IPS-20b (cell line): Measurements from ENCODE around the gene PPME1.

Source experiments
- H3K27ac ChIP-seq: one replicate; pipeline ENCODE4 v1.5.1; 2013; ENCODE audit warnings: low read length
- H3K27me3 ChIP-seq: 2 replicates; pipeline ENCODE4 v1.6.1; 2013; ENCODE audit warnings: mild to moderate bottlenecking, low read length, inconsistent platforms; ENCODE audit not compliant: insufficient read depth
- H3K36me3 ChIP-seq: 2 replicates; pipeline ENCODE4 v1.6.1; 2013; ENCODE audit warnings: low read depth, mild to moderate bottlenecking, inconsistent platforms, low read length, moderate library complexity; ENCODE audit not compliant: insufficient read depth
- H3K4me1 ChIP-seq: 2 replicates; pipeline ENCODE4 v1.6.1; 2013; ENCODE audit warnings: mild to moderate bottlenecking, control low read depth, inconsistent platforms, low read length, moderate library complexity; ENCODE audit not compliant: insufficient read depth
- H3K4me3 ChIP-seq: 2 replicates; pipeline ENCODE4 v1.5.1; 2013; ENCODE audit warnings: mild to moderate bottlenecking, low read length, inconsistent platforms
- H3K9ac ChIP-seq: 2 replicates; pipeline ENCODE4 v1.6.1; 2013; ENCODE audit warnings: low read depth, mild to moderate bottlenecking, inconsistent platforms, low read length, moderate library complexity
- H3K9me3 ChIP-seq: 2 replicates; pipeline ENCODE4 v1.6.1; 2013; ENCODE audit warnings: mild to moderate bottlenecking, low read depth, low read length, inconsistent platforms; ENCODE audit not compliant: insufficient read depth

Gene PPME1

GRCh38 chr11:74235121-74235520 is 64.0 kb downstream of the PPME1 start:
- Histone ChIP-seq H3K27me3 (no peaks in the 10 kb centered on the region), H3K4me3 (no peak overlapping the region), H3K36me3 (peaks cover 59% of the 10 kb centered on the region), H3K9me3 (no peaks in the 10 kb centered on the region), H3K27ac (no peak overlapping the region), H3K4me1 (no peaks in the 10 kb centered on the region), H3K9ac (no peak overlapping the region)

DNA sequence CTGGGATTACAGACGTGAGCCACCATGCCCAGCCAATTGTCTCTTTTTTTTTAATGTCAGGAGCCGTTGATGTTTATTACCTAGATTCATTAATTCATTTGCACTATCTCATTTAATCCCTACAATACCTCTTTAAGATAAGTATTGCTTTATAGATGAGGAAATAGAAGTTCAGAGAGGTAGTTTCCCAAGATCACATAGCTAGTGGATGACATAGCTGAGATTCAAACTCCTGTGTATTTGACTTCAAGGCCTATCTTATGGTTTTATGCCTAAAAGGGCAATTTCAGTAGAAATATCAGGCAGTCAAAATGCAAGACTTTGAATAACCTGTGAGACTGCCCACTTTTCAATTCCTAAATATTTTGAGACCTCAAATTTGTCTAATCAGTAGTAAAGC is 66.5 kb downstream of the PPME1 start:
- no peak overlapping the region for H3K27ac ChIP-seq

GRCh38 chr11:74238243-74238642 is 67.2 kb downstream of the PPME1 start:
- no peaks in the 10 kb centered on the region for H3K9me3 ChIP-seq
- no peak overlapping the region for H3K9ac ChIP-seq
- H3K27me3 ChIP-seq = no peaks in the 10 kb centered on the region
- H3K36me3 ChIP-seq = peaks cover 51% of the 10 kb centered on the region
- H3K4me1 ChIP-seq = no peaks in the 10 kb centered on the region
- no peak overlapping the region for H3K27ac ChIP-seq
- H3K4me3 ChIP-seq = no peak overlapping the region

More for the DNA sequence above, 66.5 kb downstream of the PPME1 start:
- Histone ChIP-seq H3K9ac (no peak overlapping the region), H3K9me3 (no peaks in the 10 kb centered on the region), H3K27me3 (no peaks in the 10 kb centered on the region), H3K4me3 (no peak overlapping the region), H3K4me1 (no peaks in the 10 kb centered on the region), H3K36me3 (peaks cover 51% of the 10 kb centered on the region)

GRCh38 chr11:74248469-74248868 is 77.4 kb downstream of the PPME1 start:
- Histone ChIP-seq H3K27ac (no peak overlapping the region), H3K4me3 (no peak overlapping the region), H3K9ac (no peak overlapping the region), H3K27me3 (no peaks in the 10 kb centered on the region), H3K9me3 (no peaks in the 10 kb centered on the region), H3K4me1 (peaks cover 9% of the 10 kb centered on the region; the same call in 1 of the 2 replicates), H3K36me3 (peaks cover 61% of the 10 kb centered on the region)

GRCh38 chr11:74249496-74249895 is 78.4 kb downstream of the PPME1 start:
- Histone ChIP-seq H3K9ac (no peak overlapping the region), H3K27me3 (no peaks in the 10 kb centered on the region), H3K9me3 (no peaks in the 10 kb centered on the region), H3K4me1 (peaks cover 9% of the 10 kb centered on the region; the same call in 1 of the 2 replicates), H3K27ac (no peak overlapping the region), H3K36me3 (peaks cover 71% of the 10 kb centered on the region), H3K4me3 (no peak overlapping the region)

GRCh38 chr11:74253361-74253760 is 82.3 kb downstream of the PPME1 start:
- Histone ChIP-seq H3K27me3 (no peaks in the 10 kb centered on the region), H3K9ac (no peak overlapping the region), H3K4me1 (peaks cover 9% of the 10 kb centered on the region; the same call in 1 of the 2 replicates), H3K4me3 (no peak overlapping the region), H3K27ac (no peak overlapping the region), H3K9me3 (no peaks in the 10 kb centered on the region), H3K36me3 (peaks cover 46% of the 10 kb centered on the region)

DNA sequence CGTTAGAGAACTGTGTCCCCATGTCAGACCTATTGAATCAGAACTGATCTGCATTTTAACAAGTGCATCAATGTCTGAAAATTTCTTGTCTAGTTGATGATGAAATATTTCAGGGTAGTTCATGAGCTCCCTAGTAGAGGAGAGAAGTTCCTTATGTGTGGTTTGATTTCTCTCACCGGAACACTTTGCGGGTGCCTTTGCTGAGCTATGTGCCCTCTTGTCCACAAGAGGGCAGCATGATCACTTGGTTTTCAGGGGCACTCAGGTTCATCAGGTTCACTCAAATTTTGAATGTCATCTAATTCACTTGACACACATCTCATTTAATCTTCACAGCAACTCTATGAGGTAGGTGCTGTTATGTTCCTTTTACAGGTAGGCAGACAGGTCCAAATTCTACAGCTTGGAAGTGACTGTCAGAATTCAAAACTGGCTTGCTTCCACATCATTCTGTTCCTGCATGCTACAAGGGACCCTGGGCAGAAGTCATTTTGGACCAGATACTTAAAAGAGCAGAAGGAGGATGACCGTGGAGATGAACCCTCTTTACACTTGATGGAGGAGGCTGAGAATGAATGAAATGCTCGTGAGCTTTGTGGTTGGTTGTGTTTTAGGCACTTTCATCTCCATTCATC is 84.8 kb downstream of the PPME1 start:
- H3K4me1 ChIP-seq = no peaks in the 10 kb centered on the region
- no peak overlapping the region for H3K9ac ChIP-seq
- H3K27ac ChIP-seq = no peak overlapping the region
- H3K27me3 ChIP-seq = no peaks in the 10 kb centered on the region
- H3K9me3 ChIP-seq = no peaks in the 10 kb centered on the region; the same call in none of the 2 replicates
- H3K36me3 ChIP-seq = peaks cover 31% of the 10 kb centered on the region
- H3K4me3 ChIP-seq = no peak overlapping the region

DNA sequence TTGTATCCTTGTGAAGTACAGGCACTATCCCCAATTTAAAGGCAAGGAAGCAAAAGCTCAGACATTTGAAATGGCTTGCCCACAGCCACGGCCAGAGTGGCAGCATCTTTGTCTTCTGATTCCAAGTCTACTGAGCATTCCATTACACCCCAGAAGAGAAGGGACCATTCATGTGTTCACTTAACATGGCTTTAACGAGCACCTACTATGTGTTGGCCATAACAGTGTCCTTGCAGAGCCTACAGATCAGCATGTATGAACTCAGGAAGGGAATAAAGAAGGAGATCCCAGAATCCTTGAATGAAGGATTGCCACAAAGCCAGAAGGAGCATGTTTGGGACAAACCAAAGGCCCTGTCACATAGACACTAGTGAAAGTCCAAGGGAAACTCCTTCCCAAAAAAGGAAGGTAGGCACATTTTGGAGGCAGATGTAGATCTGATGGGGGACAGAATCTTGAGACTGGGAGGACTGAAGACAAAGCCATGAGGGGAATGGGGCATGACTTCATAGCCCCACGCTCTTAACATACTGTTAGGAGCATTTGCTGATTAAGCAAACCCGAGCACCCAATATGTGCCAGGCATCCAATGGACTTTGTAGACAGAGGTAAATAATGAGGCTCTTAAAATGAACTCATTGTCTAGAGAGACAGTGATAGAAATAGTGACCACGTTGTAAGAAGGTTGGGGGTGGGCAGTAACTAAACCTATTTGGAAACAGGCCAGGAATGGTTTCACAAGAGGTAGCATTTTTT is 85.5 kb downstream of the PPME1 start:
- Histone ChIP-seq H3K4me1 (no peaks in the 10 kb centered on the region), H3K36me3 (peaks cover 24% of the 10 kb centered on the region), H3K9ac (no peak overlapping the region), H3K4me3 (no peak overlapping the region), H3K27me3 (no peaks in the 10 kb centered on the region), H3K27ac (no peak overlapping the region), H3K9me3 (no peaks in the 10 kb centered on the region; the same call in none of the 2 replicates)

DNA sequence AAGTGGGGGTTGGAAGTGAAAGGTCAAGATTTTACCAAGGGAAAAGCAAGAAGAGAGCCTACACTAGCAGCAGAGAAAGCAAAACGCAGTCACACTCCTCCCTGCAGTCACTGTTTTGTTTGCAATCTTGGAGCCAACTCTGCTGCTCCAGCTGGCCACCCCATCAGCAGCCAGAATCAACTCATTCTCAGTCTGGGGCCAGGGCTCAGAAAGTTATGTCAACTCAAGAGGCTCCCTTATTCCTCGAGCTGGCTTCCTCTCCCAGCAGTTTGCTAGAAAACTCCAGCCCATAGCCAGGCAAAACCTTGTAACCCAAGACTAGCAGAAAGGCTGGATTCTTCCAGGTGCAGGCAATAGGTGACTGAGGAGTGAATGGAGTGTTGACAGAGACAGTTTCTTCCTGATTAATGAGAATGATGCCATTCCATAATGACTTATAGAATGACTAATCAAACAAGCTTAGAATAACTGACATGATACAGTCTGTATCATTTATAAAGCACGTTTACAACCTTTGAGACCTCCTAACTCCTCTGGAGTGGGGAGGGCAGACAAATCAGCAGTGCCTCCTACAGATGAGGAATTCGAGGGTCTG is 87.0 kb downstream of the PPME1 start:
- H3K4me1 ChIP-seq = no peaks in the 10 kb centered on the region
- H3K9me3 ChIP-seq = no peaks in the 10 kb centered on the region; the same call in none of the 2 replicates
- no peak overlapping the region for H3K27ac ChIP-seq
- H3K9ac ChIP-seq = no peak overlapping the region
- H3K4me3 ChIP-seq = no peak overlapping the region
- peaks cover 12% of the 10 kb centered on the region for H3K36me3 ChIP-seq
- H3K27me3 ChIP-seq = no peaks in the 10 kb centered on the region

DNA sequence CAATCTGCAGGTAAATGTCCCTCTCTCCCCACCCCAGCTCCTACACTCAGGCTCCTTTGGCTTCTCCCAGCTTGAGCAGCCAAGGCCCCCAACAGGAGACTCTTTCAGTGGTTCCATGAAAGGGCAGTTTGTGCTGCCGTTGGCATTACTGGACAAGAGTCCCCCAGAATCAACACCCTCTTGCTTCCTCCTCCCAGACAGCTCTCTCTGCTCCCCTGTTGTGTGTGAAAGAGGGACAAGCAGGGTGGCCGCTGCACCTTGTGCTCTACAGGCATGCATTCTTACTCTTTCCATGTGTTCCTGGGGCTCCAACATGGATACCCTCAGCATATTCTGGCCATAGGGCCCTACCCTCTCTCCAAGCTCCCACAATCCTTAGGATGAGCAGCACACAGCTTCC is 91.6 kb downstream of the PPME1 start:
- Histone ChIP-seq H3K4me3 (no peak overlapping the region), H3K27me3 (no peaks in the 10 kb centered on the region), H3K9ac (no peak overlapping the region), H3K27ac (no peak overlapping the region), H3K36me3 (no peaks in the 10 kb centered on the region), H3K4me1 (no peaks in the 10 kb centered on the region), H3K9me3 (no peaks in the 10 kb centered on the region; the same call in none of the 2 replicates)

- Histone ChIP-seq H3K4me1 (no peaks in the 10 kb centered on the region), H3K27me3 (no peaks in the 10 kb centered on the region), H3K9me3 (no peaks in the 10 kb centered on the region; the same call in none of the 2 replicates), H3K36me3 (no peaks in the 10 kb centered on the region), H3K9ac (no peak overlapping the region), H3K27ac (no peak overlapping the region), H3K4me3 (no peak overlapping the region)
Measured at GRCh38 chr11:74265256-74265655, 94.2 kb downstream of the PPME1 start.

DNA sequence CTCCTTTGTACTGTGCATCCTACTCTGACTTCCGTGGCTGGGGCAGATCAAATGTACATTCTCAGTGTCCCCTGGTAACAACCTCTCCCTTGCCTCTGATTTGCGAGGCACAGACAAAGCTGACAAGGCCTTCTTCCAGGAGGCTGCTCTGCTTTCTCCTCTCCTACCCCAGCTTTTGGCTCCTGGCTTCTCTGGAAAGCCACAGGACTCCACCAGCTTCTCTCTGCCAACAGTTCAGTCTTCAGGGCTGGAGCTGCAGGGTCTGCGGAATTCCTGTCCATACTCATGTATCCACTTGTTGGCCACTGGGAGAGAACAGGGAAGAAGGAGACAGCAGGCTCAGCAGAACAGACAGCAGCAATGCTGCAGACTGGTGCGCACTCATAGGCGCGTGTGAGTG is 95.9 kb downstream of the PPME1 start:
- H3K9me3 ChIP-seq = no peaks in the 10 kb centered on the region
- no peaks in the 10 kb centered on the region for H3K4me1 ChIP-seq
- H3K4me3 ChIP-seq = no peak overlapping the region
- H3K36me3 ChIP-seq = no peaks in the 10 kb centered on the region
- H3K9ac ChIP-seq = no peak overlapping the region
- H3K27me3 ChIP-seq = no peaks in the 10 kb centered on the region
- H3K27ac ChIP-seq = no peak overlapping the region
